ENCODE measurements around the gene DDI2. TPM values are rescaled to one million over a fixed set of nuclear protein-coding genes. Genes with fewer than 3 reads are reported as not detected.

DDI2 gene
- total RNA-seq, 2 experiments from 2014 or later: 33.7 to 34.9 TPM

DNA sequence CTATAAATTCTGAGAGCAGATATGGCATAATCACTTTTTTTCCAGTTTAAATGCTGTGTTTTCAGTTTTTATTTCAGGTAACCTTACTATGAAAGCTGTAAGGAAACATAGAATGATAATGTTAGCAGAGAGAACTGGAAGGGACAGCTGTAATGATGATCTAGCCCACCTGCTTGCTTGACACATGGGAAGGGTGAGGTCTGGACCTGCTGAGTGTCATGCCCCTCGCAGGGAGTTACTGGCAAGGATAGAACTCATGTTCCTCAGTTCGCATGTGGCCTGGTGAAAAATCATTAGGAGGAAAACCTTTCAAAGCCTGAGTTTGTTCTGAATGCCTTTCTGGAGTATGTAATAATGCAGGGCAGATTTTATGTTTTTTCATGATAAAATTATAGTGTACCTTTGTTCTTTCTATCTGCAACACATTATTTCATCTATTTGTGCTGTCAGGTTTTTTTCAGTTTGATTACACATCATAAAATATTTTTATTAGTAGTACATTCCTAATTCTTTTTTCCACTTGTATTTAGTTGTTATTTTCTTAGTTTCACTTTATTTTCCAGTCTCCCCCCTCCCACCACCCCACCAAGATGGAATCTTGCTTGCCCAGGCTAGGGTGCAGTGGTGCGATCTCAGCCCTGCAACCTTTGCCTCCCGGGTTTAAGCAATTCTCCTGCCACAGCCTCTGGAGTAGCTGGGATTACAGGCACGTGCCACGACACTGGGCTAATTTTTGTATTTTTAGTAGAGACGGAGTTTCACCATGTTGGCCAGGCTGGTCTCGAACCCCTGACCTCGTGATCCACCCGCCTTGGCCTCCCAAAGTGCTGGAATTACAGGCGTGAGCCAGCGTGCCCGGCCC is 8.0 kb downstream of the DDI2 start:
- H3K27ac Mint-ChIP-seq: peak overlapping the region; percentile 72
- no peak overlapping the region for H3K4me3 Mint-ChIP-seq
- no peaks in the 10 kb centered on the region for H3K9me3 Mint-ChIP-seq
- ChIA-PET CTCF (no interaction called here), POLR2A (no interaction called here)
- no peak for ATAC-seq
- no peaks in the 10 kb centered on the region for H3K27me3 Mint-ChIP-seq
- no peak for DNase-seq
- intact Hi-C loops (cut with micrococcal nuclease): no loop called here
- TF ChIP-seq CTCF (IDR thresholded peaks at IDR 0.05): no peak
- H3K4me1 Mint-ChIP-seq (ENCODE audit: low read depth): peaks cover 61% of the 10 kb centered on the region
- H3K36me3 Mint-ChIP-seq (ENCODE audit: low read depth): peaks cover 39% of the 10 kb centered on the region

DNA sequence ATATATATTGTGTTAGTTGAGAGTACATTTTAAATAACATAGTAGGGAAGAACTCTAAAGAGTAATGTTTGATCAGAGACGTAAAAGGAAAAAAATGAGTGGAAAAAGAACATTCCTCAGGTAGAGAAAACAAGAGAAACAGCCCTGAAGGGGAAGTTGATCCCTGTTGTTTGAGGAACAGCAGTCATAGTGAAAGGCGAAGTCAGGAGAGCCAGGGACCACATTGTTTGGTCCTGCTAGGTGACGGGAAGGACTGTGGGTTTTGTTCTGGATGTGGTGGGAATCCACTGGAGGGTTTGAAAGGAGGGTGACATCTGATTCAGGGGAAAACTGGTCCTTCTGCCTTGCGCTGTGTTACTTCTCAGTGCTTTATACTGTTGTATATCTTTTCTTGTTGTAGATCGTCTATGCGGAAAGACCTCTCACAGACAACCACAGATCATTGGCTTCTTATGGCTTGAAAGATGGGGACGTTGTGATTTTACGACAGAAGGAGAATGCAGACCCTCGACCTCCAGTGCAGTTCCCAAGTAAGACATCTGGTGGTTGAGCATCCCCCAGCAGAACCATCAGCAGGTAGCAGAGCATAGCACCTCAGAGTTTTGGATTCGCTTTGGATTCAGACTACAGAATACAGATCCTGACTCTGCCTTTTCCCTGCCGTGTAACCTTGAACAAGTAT is 9.2 kb downstream of the DDI2 start:
- POLR2A ChIA-PET: interaction anchor here (0.7 to 1.2 kb wide), 2 partner anchors 9 to 208 kb away, joined by 3 read pairs; partner anchors contain the start of gene DDI2
- no peak overlapping the region for H3K4me3 Mint-ChIP-seq
- intact Hi-C loops (cut with micrococcal nuclease): no loop called here
- H3K4me1 Mint-ChIP-seq (ENCODE audit: low read depth): peaks cover 52% of the 10 kb centered on the region
- DNase-seq (no peak), ATAC-seq (no peak)
- peak overlapping the region; percentile 89 for H3K27ac Mint-ChIP-seq
- H3K27me3 Mint-ChIP-seq: no peaks in the 10 kb centered on the region
- CTCF ChIA-PET: no interaction called here
- no peaks in the 10 kb centered on the region for H3K9me3 Mint-ChIP-seq
- no peak for TF ChIP-seq CTCF (IDR thresholded peaks at IDR 0.05)
- peaks cover 42% of the 10 kb centered on the region for H3K36me3 Mint-ChIP-seq (ENCODE audit: low read depth)

GRCh38 chr1:15627343-15627988 is 10.2 kb downstream of the DDI2 start:
- H3K27ac Mint-ChIP-seq: peak overlapping the region; percentile 89
- H3K36me3 Mint-ChIP-seq (ENCODE audit: low read depth): peaks cover 40% of the 10 kb centered on the region
- peak; percentile 91 for ATAC-seq
- no peak for TF ChIP-seq CTCF (IDR thresholded peaks at IDR 0.05)
- DNase-seq: peak; percentile 42
- intact Hi-C loops (cut with micrococcal nuclease): no loop called here
- no peaks in the 10 kb centered on the region for H3K27me3 Mint-ChIP-seq
- ChIA-PET POLR2A (interaction anchor here (0.7 to 1.2 kb wide), 2 partner anchors 10 to 207 kb away, joined by 3 read pairs; partner anchors contain the start of gene DDI2), CTCF (interaction anchor here (0.8 kb wide), 1 partner anchor 9 kb away, joined by 3 read pairs; no protein-coding TSS in a partner anchor)
- no peak overlapping the region for H3K4me3 Mint-ChIP-seq
- peaks cover 44% of the 10 kb centered on the region for H3K4me1 Mint-ChIP-seq (ENCODE audit: low read depth)
- no peaks in the 10 kb centered on the region for H3K9me3 Mint-ChIP-seq

DNA sequence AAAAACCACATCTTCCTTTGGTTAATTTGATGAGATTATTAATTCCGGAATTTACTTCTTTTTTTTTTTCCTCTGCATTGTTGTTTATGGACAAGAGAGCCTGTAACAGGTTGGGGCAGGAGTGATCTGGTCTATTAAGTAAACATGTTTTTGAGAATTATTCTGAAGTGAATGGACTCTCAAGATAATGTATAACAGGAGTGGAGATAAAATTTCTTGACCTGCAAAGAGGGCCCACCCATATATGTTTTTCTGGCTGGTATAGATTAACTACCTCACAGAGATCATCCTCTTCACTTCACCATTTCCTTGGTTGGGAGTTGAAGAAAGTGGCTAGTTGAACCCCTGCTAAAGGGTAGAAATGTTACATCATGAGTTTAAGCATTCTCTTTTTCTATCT is 10.7 kb downstream of the DDI2 start:
- DNase-seq: no peak
- peak overlapping the region; percentile 89 for H3K27ac Mint-ChIP-seq
- H3K36me3 Mint-ChIP-seq (ENCODE audit: low read depth): peaks cover 37% of the 10 kb centered on the region
- H3K27me3 Mint-ChIP-seq: no peaks in the 10 kb centered on the region
- CTCF ChIA-PET: no interaction called here
- no peak for TF ChIP-seq CTCF (IDR thresholded peaks at IDR 0.05)
- intact Hi-C loops (cut with micrococcal nuclease): no loop called here
- no peak overlapping the region for H3K4me3 Mint-ChIP-seq
- peaks cover 39% of the 10 kb centered on the region for H3K4me1 Mint-ChIP-seq (ENCODE audit: low read depth)
- POLR2A ChIA-PET: no interaction called here
- no peak for ATAC-seq
- no peaks in the 10 kb centered on the region for H3K9me3 Mint-ChIP-seq

Data from activated CD8-positive, alpha-beta T cell treated with anti-CD3 and anti-CD28 coated beads for 36 hours (primary cell).